Suprapubic skin (tissue), 4 donors: ENCODE data around the gene NCAPG2. TPM values are rescaled to one million over a fixed set of nuclear protein-coding genes. Genes with fewer than 3 reads are reported as not detected.
"Not testable (repeated sequence)": the region's sequence is repeated elsewhere in the genome, so short reads cannot be mapped to it uniquely, and the experiment has no call there.

ENCODE experiments used
- DNase-seq, 2 donors: peaks; one replicate each; pipeline ENCODE4 v3.0.0-alpha.2; 2019; ENCODE audit warnings: low spot score in 2 of 2
- H3K27ac ChIP-seq: fragments of 200-600 bp; sonication (generic); one replicate; pipeline ENCODE4 v1.5.1; 2019
- H3K27me3 ChIP-seq: fragments of 200-600 bp; sonication (generic); one replicate; pipeline ENCODE4 v1.5.1; 2019
- H3K36me3 ChIP-seq: fragments of 200-600 bp; sonication (generic); one replicate; pipeline ENCODE4 v1.5.1; 2019
- H3K4me1 ChIP-seq: fragments of 200-600 bp; sonication (generic); one replicate; pipeline ENCODE4 v1.5.1; 2019
- H3K4me3 ChIP-seq: fragments of 200-600 bp; sonication (generic); one replicate; pipeline ENCODE4 v1.5.1; 2019; ENCODE audit warnings: mild to moderate bottlenecking
- H3K9me3 ChIP-seq: fragments of 200-600 bp; sonication (generic); one replicate; pipeline ENCODE4 v1.5.1; 2019
- CTCF ChIP-seq, 2 donors: fragments of 200-600 bp in 1 of 2; fragments of 450-650 bp in 1 of 2; sonication (generic) in 1 of 2; IDR thresholded peaks; one replicate each; pipeline ENCODE4 v1.5.1; 2016 to 2019; ENCODE audit warnings: antibody characterized with exemption in 2 of 2, mild to moderate bottlenecking in 1 of 2, moderate library complexity in 1 of 2
- EP300 ChIP-seq: sonication (generic); formaldehyde crosslinking; IDR thresholded peaks from one replicate; pipeline ENCODE4 v1.6.1; 2017; ENCODE audit warnings: antibody characterized with exemption
- POLR2A ChIP-seq, 2 donors: fragments of 450-650 bp; IDR thresholded peaks; one replicate each; pipeline ENCODE4 v1.6.1; 2017; ENCODE audit warnings: antibody characterized with exemption in 2 of 2, mild to moderate bottlenecking in 2 of 2, moderate library complexity in 2 of 2
- POLR2AphosphoS5 ChIP-seq, 3 donors: sonication (generic); formaldehyde crosslinking; IDR thresholded peaks; one replicate each; pipeline ENCODE4 v1.6.1; 2017; ENCODE audit warnings: antibody characterized with exemption in 3 of 3
- WGBS: methylation state at CpG from one replicate; pipeline ENCODE4 v1.1.5; 2018; 5-methylcytosine and 5-hydroxymethylcytosine counted together
- total RNA-seq, 4 donors: library from RNA; depleted of rRNA; stranded (reverse); fragments of >200 nt; gene quantifications; one replicate each; pipeline ENCODE4 v1.1.0, GENCODE V29; 2016

The NCAPG2 gene
- total RNA-seq, 4 donors from 2014 or later, result 5.6 to 11.4 (median 7.2) TPM

- no peaks in the 10 kb centered on the region for H3K9me3 ChIP-seq
- no peak for DNase-seq
- H3K4me3 ChIP-seq, result no peak overlapping the region
- peaks cover 3% of the 10 kb centered on the region for H3K4me1 ChIP-seq
- WGBS, result 89% methylated on average over 7 of the region's 7 CpGs
- H3K36me3 ChIP-seq, result peaks cover 21% of the 10 kb centered on the region
- no peak overlapping the region for H3K27ac ChIP-seq
- TF ChIP-seq EP300, result no peak
- no peak for TF ChIP-seq POLR2A (IDR thresholded peaks at IDR 0.05)
- TF ChIP-seq POLR2AphosphoS5 (IDR thresholded peaks at IDR 0.05), result no peak
- no peak for TF ChIP-seq CTCF (IDR thresholded peaks at IDR 0.05)
- no peaks in the 10 kb centered on the region for H3K27me3 ChIP-seq
Measured at GRCh38 chr7:158646766-158647474, 57.7 kb downstream of the NCAPG2 start.

DNA sequence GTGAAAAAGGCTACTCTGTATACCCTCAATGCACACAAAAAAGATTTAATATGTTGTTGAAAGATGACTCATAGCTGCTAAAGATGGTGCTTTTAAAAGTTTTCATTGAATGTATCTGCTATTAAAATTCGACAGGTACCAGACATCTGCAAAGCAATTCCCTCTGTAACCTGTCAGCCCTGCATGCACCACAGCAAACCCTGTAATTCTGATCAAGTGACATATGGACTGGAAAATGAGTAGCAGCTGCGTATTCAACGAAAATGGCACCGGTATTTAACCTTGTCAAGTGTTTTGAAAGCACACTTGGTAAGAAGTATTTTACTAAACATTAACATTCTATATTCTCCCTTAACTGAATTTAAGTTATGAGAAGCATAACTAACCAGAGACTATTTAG is 58.8 kb downstream of the NCAPG2 start:
- Histone ChIP-seq H3K4me1 (peaks cover 3% of the 10 kb centered on the region), H3K36me3 (peaks cover 26% of the 10 kb centered on the region)

DNA sequence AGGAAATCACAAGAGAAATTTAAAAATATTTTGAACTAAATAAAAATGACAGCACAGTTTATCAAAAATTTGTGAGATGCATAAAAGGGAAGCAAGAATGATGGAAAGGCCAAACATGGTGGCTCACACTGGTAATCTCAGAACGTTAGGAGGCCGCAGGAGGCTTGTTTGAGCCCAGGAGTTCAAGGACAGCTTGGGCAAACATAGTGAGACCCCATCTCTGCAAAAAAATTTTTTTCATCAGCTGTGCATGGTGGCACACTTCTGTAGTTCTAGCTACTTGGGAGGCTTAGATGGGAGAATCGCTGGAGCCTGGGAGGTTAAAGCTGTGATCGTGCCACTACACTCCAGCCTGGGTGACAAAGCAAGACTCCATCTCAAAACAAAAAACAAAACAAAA is 62.5 kb downstream of the NCAPG2 start:
- no peaks in the 10 kb centered on the region for H3K27me3 ChIP-seq
- WGBS, result 96% methylated on average over 4 of the region's 4 CpGs
- no peaks in the 10 kb centered on the region for H3K9me3 ChIP-seq
- H3K4me1 ChIP-seq, result no peaks in the 10 kb centered on the region
- H3K27ac ChIP-seq, result no peak overlapping the region
- no peak overlapping the region for H3K4me3 ChIP-seq
- H3K36me3 ChIP-seq, result peaks cover 26% of the 10 kb centered on the region
- no peak for TF ChIP-seq POLR2AphosphoS5 (IDR thresholded peaks at IDR 0.05)
- DNase-seq, result no peak

More for the DNA sequence above, 58.8 kb downstream of the NCAPG2 start:
- no peaks in the 10 kb centered on the region for H3K9me3 ChIP-seq
- TF ChIP-seq EP300 (no peak), POLR2AphosphoS5 (IDR thresholded peaks at IDR 0.05) (no peak)
- no peak overlapping the region for H3K4me3 ChIP-seq
- 84% methylated on average over 4 of the region's 4 CpGs for WGBS
- DNase-seq, result no peak
- no peaks in the 10 kb centered on the region for H3K27me3 ChIP-seq
- no peak overlapping the region for H3K27ac ChIP-seq

DNA sequence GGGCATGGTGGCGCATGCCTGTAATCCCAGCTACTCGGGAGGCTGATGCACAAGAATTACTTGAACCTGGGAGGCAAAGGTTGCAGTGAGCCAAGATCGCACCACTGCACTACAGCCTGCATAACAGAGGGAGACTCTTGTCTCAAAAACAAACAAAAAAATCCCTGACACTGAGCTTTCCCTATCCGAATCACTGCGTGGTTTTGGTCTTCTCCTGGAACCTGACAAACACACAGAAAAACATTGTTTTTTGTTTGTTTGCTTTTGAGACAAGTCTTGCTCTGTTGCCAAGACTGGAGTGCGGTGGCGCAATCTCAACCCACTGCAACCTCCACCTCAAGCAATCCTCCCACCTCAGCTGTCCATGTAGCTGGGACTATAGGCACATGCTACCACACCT is 66.6 kb downstream of the NCAPG2 start:
- no peak for DNase-seq
- no peak overlapping the region for H3K4me3 ChIP-seq
- no peaks in the 10 kb centered on the region for H3K4me1 ChIP-seq
- WGBS, result 85% methylated on average over 7 of the region's 7 CpGs
- TF ChIP-seq CTCF (IDR thresholded peaks at IDR 0.05) (no peak), POLR2AphosphoS5 (IDR thresholded peaks at IDR 0.05) (no peak), EP300 (no peak), POLR2A (IDR thresholded peaks at IDR 0.05) (no peak)
- peaks cover 5% of the 10 kb centered on the region for H3K36me3 ChIP-seq
- H3K27ac ChIP-seq, result no peak overlapping the region
- no peaks in the 10 kb centered on the region for H3K27me3 ChIP-seq
- no peaks in the 10 kb centered on the region for H3K9me3 ChIP-seq

- Histone ChIP-seq H3K27ac (no peak overlapping the region), H3K36me3 (peaks cover 3% of the 10 kb centered on the region), H3K27me3 (no peaks in the 10 kb centered on the region), H3K4me1 (no peaks in the 10 kb centered on the region), H3K4me3 (no peak overlapping the region), H3K9me3 (no peaks in the 10 kb centered on the region)
- WGBS, result 92% methylated on average over 9 of the region's 11 CpGs
- no peak for DNase-seq
- TF ChIP-seq CTCF (IDR thresholded peaks at IDR 0.05), result no peak
- no peak for TF ChIP-seq POLR2A (IDR thresholded peaks at IDR 0.05)
- no peak for TF ChIP-seq POLR2AphosphoS5 (IDR thresholded peaks at IDR 0.05)
- no peak for TF ChIP-seq EP300
Measured at GRCh38 chr7:158633055-158633956, 71.3 kb downstream of the NCAPG2 start.

DNA sequence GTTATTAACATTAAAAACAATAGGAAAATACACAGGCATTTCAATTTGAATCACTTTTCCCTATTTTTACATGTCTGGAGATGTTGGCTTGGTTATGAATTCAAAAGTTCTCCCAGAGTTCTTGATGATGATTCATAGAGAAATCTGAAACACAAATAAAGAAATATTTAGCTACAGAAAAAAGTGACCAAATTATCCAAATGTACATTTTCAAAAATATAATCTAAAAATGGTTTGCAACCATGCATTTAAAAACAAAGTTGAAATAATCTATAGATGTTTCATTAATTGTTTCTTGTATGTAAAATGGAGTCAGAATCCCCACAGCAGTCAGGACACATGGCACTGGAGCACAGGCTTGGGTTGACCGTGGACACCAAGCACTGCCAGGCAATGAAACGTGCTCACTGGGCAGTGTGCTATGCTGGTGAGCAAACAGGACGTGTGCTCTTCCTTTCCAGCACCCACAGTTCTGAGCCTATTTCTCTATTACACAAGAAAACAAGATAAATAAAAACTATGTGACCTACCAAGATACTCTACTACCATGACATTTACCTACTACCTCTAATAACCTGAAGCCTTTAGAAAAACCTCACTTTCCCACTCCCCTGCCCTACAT is 72.9 kb downstream of the NCAPG2 start:
- H3K36me3 ChIP-seq, result peaks cover 3% of the 10 kb centered on the region
- TF ChIP-seq CTCF (IDR thresholded peaks at IDR 0.05) (no peak), POLR2AphosphoS5 (IDR thresholded peaks at IDR 0.05) (no peak), POLR2A (IDR thresholded peaks at IDR 0.05) (no peak), EP300 (no peak)
- no peak for DNase-seq

GRCh38 chr7:158626289-158626688 is 78.3 kb downstream of the NCAPG2 start:
- not testable (repeated sequence) for H3K4me1 ChIP-seq, H3K27ac ChIP-seq, H3K4me3 ChIP-seq, H3K9me3 ChIP-seq, DNase-seq, H3K27me3 ChIP-seq, H3K36me3 ChIP-seq
- WGBS, result 94% methylated on average over 8 of the region's 8 CpGs

More for the DNA sequence above, 72.9 kb downstream of the NCAPG2 start:
- no peak overlapping the region for H3K27ac ChIP-seq
- H3K4me1 ChIP-seq, result no peaks in the 10 kb centered on the region
- H3K27me3 ChIP-seq, result no peaks in the 10 kb centered on the region
- no peaks in the 10 kb centered on the region for H3K9me3 ChIP-seq
- no peak overlapping the region for H3K4me3 ChIP-seq
- WGBS, result 89% methylated on average over 3 of the region's 3 CpGs
